Frontal cortex (tissue), 4 donors: Measurements from ENCODE around the gene ARHGAP6. TPM values are rescaled to one million over a fixed set of nuclear protein-coding genes. Genes with fewer than 3 reads are reported as not detected.

Experiments used
- DNase-seq, 2 donors: peaks; one replicate each; pipeline ENCODE4 v3.0.0; 2012; ENCODE audit warnings: low spot score in 2 of 2
- FAIRE-seq: peaks from 2 replicates; lab custom pipeline; 2012; peaks lifted over from hg19 to GRCh38; lab: Jason Lieb, UNC
- total RNA-seq: library from RNA; depleted of rRNA; stranded (reverse); fragments of >200 nt; gene quantifications from one replicate; pipeline ENCODE4 v1.2.3, GENCODE V29; 2014
- donor health status: control.
- donor health status: control.
- donor health status: control.

Gene ARHGAP6
- total RNA-seq, 1 donor from 2014 or later: 3.3 TPM

DNA sequence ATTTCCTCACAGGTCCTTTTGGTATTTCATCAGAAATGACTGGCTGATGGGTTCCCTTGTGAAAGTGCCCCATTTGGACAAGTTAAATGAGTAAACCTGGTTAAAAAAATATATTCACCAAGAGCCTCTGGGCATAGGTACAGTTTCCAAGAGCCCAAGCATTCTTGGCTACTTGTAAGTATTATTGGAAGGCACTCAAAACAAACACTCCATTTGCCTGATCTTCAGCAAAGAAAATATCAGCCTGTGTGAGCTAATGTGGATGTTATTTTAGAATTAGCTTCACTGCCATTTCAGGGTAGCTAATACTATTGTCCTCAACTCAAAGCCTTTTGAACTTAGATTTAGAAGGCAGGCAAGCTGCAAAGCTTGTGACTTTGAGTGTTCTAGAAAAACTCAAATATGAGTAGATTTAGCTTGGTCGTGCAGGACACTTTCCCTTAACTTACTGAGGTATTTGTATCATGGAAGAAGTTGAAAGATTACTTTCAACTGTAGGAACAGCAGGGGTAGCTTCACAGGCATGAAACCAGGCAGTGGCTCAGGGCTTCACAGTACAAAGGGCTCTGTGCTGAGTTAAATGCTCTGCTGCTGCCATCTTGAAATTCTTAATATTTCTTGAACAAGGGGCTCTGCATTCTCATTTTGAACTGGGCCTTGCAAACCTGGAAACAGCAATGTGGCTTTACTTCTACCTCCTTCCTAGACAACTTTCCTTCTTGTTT is 195.3 kb downstream of the ARHGAP6 start:
- FAIRE-seq (no peak), DNase-seq (no peak)

- no peak for DNase-seq
- no peak for FAIRE-seq
These were observed 199.9 kb downstream of the ARHGAP6 start for GRCh38 chrX:11465648-11466411.

- FAIRE-seq: no peak
These were observed 200.8 kb downstream of the ARHGAP6 start for GRCh38 chrX:11464836-11465463.

DNA sequence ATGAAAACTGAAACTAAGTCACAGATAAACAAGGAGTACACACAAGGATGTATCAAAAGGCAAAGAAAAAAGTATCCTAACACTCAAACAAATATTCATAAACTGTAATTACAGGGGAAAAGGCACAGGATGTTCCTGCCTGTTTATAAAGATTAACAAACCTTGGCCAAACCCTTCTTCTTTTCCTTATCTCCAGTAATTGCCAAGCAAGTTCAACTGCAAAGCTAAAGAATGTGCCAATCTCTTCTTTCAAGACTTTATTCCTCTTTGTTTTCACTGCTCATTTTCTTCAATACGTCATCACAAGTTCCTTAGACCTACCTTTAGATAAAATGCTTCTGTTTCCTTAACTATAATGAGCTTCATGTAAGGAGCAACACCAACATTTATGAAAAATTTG is 201.3 kb downstream of the ARHGAP6 start:
- DNase-seq: no peak
- FAIRE-seq: no peak

More at GRCh38 chrX:11464836-11465463, 200.8 kb downstream of the ARHGAP6 start:
- no peak for DNase-seq

GRCh38 chrX:11462648-11463047 is 203.1 kb downstream of the ARHGAP6 start:
- DNase-seq: no peak
- no peak for FAIRE-seq

DNA sequence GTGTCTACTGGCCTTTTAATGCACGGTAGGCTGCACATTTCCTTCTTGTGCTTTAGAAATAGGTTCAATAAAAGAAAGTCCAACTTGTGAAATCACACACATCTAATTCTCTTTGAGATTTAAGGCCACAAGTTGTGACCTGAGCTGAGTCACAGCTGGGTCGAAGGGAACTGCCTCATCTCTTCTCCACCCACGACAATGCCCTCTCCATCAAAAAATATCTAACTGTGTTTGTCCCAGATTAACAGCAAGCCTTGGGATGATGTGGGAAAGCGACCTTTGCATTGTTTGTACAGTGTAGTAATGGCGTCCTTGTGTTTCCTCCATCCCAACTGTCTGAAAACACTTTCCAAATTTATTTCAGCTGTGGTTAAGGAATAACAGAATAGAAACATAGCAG is 203.6 kb downstream of the ARHGAP6 start:
- FAIRE-seq: no peak
- no peak for DNase-seq

DNA sequence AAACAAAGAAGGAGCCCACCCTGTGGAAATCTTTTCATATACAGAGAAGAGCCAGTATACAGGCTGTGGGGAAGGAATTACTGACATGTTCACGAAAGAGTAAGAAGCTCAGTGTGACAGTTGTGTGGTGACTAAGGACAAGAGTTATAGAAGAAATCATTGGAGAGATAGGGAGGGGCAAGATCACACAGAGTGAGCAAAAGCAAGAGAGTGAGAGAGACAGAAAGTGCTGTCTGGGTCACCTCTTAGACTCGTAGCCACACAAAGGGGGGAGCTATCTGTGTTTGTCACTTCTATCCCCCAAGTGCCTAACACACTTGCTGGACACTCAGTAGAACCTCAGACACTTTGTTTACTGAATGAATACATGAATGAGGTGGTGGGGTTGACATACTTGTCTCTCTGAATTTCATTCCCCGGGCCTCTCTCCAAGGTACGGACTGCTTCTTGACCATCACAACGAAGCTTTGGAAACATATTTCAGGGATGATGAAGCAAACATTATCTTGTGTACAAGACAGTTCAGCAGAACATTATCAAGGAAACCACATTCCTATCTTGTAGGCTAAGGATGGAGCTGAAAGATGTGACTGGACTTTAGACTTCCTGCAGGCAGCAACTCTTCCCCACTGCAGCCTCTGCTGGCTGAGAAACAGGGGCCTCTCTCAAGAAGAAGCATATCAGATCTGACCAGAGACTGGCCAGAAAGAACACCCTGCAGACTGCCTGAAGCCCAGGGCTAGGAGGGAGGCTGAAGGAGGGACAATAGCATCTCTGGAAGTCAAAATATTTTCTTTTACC is 204.3 kb downstream of the ARHGAP6 start:
- no peak for FAIRE-seq

DNA sequence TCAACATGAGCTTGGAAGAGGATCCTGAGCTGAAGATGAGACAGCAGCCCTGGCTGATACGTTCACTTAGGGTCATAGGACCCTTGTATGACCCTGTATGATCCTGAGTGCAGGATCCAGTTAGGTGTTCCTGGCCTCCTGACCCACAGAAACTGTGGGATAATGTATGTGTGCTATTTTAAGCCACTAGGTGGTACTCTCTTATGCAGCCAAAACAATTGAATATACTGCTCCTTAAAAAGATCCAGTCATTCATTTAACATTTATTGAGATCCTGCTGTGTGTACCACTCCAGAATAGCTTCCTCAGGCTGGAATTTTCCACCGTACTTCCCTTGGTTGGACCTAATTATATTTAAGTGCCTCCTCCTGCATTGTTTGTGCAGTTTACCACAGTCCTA is 205.4 kb downstream of the ARHGAP6 start:
- FAIRE-seq (no peak), DNase-seq (no peak)

More for the DNA sequence above, 204.3 kb downstream of the ARHGAP6 start:
- DNase-seq: no peak

DNA sequence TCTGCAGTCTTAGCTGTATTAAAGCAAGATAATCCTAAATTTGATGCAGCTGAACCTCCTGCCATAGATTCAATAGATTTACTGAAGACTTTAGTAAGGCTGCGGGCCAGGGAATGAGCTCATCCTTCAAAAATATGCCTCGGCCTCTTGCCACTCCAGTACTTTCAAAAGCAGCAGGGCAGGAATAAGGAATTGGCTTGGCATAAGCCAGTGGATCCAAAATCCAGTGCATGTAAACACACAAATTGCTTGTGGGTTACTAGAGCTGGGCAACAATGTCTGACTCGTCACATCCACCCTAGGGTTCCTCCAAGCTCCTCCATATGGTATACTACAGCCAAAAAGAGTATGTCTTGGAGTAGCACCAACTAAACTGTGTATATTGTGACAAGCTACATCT is 207.6 kb downstream of the ARHGAP6 start:
- FAIRE-seq: no peak

GRCh38 chrX:11451151-11451550 is 214.6 kb downstream of the ARHGAP6 start:
- DNase-seq: no peak
- FAIRE-seq: no peak

More for the DNA sequence above, 207.6 kb downstream of the ARHGAP6 start:
- no peak for DNase-seq

GRCh38 chrX:11450354-11450753 is 215.4 kb downstream of the ARHGAP6 start:
- FAIRE-seq (no peak), DNase-seq (no peak)

DNA sequence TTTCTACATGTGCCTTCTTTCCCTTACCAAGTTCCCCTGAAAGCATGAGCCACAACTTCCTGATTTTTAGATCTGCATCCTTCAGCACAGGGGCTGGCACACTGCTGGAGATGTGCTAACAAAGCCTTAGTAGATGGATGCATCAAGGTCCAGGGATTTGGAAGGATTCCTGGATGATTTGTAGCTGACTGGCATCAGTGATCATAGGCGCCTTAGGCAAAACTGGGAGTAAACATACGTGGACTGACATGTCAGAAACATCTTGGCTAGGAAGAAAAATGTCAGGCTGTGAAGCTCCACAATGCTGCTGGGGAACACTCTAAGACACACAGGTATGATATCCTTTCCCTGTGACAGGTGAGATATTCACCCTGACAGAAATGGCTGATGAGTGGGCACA is 216.1 kb downstream of the ARHGAP6 start:
- FAIRE-seq (no peak), DNase-seq (no peak)

DNA sequence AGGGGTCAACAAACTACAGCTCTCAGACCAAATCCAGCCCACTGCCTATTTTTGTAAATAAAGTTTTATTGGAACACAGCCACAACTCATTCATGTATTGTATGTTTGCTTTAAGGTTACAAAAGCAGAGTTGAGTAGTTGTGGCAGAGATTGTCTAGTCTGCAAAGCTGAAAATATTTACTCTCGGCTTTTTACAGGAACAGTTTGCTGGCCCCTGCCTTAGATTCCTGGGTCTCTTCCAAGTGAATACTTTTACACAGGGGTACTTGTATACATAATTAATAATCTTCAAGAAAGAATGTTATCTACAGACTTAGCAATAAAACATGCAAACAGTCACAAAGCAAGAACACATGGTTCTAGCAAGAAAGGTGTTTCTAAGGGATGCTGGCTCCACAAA is 218.3 kb downstream of the ARHGAP6 start:
- FAIRE-seq (no peak), DNase-seq (no peak)

GRCh38 chrX:11446949-11447348 is 218.8 kb downstream of the ARHGAP6 start:
- DNase-seq: no peak
- FAIRE-seq: no peak

- DNase-seq (no peak), FAIRE-seq (no peak)
These were observed 219.4 kb downstream of the ARHGAP6 start for GRCh38 chrX:11446336-11446735.

DNA sequence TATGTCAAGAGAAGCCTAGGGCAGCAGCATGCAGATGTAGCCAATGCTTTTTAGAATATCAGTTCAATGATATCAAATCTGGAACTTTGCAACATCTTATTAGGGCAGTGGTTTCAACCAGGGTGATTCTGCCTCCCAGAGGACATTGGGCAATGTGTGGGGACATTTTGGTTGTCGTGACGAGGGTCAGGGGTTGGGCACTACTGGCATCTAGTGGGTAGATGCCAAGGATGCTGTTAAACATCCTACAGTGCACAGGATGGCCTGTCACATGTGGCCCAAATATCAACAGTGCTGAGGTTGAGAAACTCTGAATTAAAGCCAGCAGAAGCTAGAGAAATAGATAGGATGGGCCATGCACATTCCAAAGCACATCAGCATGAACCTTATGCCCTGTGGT is 220.2 kb downstream of the ARHGAP6 start:
- FAIRE-seq: no peak

DNA sequence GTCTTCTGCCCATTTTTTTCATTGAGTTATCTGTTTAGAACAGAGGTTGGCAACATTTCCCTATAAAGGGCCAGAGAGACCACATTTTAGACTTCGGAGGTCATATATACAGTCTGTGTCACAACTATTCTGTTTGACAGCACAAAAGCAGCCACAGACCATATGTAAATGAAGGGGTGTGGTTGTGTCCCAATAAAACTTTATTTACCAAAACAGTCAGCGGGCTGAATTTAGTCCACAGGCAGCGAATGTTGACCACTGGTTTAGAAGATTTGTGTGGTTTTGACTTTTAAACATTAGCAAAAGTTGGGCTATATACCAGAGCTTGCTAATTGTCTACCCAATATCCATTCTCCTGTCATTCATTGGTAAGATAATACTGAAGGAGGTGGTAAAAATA is 221.7 kb downstream of the ARHGAP6 start:
- no peak for DNase-seq
- no peak for FAIRE-seq

More for the DNA sequence above, 220.2 kb downstream of the ARHGAP6 start:
- no peak for DNase-seq

DNA sequence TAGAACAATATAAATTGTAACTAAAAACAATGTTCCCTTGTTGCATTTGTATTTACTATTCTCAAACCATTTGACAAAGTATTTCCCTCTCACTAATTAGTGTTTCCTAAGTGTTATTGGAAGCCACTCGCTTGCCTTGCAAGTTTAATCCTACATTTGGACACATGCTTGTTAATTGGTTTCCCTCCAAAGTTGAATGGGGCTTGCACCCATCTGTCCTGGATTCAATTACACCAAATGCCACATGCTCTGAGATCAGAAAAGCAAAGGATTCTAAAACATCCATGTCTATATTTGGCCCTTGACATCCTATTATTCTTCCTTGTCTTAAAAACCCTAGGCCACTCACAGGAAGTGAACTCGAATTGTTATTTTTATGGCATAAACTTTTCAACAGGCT is 225.9 kb downstream of the ARHGAP6 start:
- FAIRE-seq (no peak), DNase-seq (no peak)

GRCh38 chrX:11438767-11439166 is 227.0 kb downstream of the ARHGAP6 start:
- FAIRE-seq (no peak), DNase-seq (no peak)

DNA sequence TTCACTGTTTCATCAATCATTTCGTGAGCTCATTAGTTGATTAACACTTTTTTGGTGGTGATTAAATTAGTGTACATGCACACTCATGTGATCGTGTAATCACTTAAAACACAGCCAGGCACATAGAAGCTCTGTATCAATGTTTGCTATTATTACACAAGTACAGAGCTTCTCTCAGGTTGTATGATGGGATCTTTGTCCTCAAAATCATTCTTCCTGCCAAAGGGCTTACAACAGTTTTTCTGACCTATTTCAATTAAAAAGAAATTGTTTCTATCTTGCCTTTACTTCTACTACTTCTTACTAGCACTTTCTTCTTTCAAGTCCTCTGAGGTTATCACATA is 227.4 kb downstream of the ARHGAP6 start:
- DNase-seq (no peak), FAIRE-seq (no peak)
